ENCODE data around the gene SERP2.

The SERP2 gene

GRCh38 chr13:44389060-44389666 lies 15.5 kb downstream of the SERP2 start:
- no peak for DNase-seq (ENCODE audit: low spot score)

DNA sequence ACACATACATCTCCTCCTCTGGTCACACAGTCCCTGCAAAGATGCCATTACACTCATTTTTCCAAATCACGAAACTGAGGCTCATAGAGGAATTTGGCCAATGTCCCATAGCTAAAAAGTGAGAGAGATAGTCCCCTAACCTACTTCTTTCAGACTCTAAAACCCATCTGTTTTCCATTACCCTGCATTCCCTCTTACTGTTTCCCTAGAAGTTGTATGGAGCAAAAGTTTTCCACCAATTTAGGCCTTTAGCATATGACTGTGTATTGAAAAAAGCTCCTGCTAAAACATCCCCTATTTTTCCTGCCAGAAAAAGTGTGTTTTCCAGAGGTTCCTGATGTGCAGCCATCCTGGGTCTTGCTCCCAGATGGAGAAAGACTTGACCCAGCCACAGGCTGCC lies 16.3 kb downstream of the SERP2 start:
- no peak for DNase-seq (ENCODE audit: low spot score)

GRCh38 chr13:44393391-44393790 lies 19.8 kb downstream of the SERP2 start:
- no peak for DNase-seq (ENCODE audit: low spot score)

GRCh38 chr13:44394658-44395057 lies 21.0 kb downstream of the SERP2 start:
- no peak for DNase-seq (ENCODE audit: low spot score)

DNA sequence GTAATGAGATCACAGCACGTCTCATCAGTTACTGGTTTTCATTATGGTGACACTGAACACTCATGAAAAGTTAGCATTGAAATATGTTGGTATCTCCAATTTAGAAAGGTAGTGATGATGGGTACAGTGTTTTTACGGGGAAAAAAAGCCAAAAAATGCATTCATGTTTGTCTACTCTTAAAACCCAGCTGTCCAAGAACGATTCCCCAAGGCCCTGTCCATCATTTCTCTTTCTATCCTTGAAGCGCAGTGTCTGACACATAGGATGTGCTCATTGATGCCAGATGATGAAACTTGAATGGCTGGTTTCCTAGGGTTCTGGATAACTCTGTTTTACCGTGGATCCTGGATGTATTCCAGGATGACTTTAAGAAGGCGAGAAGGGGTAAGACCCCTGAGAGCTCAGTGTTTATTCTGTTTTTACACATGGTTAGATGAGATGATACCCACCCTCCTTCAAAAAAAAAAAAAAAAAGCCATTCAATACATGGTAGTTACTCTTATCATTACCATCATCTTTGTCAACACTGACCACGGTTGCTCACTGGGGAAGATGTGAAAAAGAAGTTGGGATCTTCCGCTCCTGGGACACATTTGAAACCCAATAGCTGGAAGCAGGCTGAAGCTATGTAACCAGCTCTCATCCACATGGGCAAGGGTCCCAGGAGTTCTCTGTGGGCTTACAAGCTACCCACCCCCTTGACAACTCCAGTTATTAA lies 22.5 kb downstream of the SERP2 start:
- no peak for DNase-seq (ENCODE audit: low spot score)

DNA sequence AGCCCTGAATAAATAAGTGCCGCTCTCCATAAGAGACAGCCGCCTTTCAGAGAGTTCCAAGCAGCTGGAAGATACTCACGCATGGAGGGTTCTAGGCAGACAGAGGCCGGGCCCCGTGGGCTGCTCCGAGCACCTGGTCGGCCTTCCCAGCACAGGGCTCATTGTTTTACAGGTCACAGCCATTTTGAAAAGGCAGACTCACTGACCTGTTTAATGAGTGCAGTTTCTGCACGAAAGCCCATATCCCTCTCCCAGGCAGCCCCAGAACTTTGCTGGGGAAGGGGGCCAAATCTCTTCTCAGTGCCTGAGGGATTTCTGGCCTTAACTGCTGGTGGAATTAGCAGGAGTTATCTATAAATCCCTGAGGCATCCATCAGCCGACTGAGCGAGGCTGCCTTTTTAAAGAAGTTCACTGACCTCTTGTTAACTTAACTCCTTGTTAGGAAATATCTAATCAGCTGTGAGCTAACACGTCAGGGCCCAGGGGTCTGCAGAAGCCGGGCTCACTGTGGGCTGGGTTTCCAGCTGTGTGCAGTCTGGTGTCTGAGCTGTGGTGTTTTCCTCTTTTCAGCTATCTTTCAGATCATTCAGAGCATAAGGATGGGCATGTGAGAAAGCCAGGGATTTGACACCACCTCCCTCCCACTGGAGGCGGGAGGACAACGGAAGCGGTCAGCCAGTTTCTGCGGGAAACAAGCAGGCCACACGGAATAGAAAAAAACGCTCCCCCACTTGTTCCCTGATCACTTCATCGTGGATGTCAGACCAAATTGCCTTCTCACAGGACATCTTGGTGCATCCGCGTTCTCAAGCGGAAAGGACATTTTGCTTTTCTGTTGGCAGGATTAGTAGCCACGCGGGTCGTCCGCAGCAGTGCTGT lies 23.3 kb downstream of the SERP2 start:
- no peak for DNase-seq (ENCODE audit: low spot score)

- DNase-seq (ENCODE audit: low spot score), result no peak
Observed at GRCh38 chr13:44397766-44398223, 24.2 kb downstream of the SERP2 start.

DNA sequence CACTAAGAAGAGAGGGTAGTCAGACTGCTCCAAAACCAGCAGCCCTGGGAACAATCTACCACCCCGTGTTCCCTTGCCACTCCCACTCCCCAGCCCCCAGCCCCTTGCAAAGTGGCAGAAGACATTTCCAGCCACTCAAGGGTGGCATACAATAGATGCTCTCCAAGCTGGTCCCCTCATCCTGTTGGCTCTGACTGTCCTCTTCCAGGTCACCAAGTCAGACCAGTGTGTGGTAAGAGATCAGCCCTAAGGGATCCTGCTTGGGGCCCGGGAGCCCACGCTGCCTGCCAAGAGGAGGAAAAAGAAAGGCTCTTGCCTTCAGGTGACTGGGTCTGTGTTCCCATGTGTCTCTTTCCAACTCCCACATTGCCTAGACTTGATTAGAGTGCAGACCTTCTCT lies 25.0 kb downstream of the SERP2 start:
- DNase-seq (ENCODE audit: low spot score), result no peak

GRCh38 chr13:44399074-44399473 lies 25.4 kb downstream of the SERP2 start:
- DNase-seq (ENCODE audit: low spot score), result no peak

- DNase-seq (ENCODE audit: low spot score), result no peak
Observed at GRCh38 chr13:44400736-44401135, 27.1 kb downstream of the SERP2 start.

GRCh38 chr13:44401577-44401976 lies 28.0 kb downstream of the SERP2 start:
- no peak for DNase-seq (ENCODE audit: low spot score)

GRCh38 chr13:44402899-44403445 lies 29.3 kb downstream of the SERP2 start:
- DNase-seq (ENCODE audit: low spot score), result no peak

- DNase-seq (ENCODE audit: low spot score), result no peak
Observed at GRCh38 chr13:44403461-44404056, 29.9 kb downstream of the SERP2 start.

DNA sequence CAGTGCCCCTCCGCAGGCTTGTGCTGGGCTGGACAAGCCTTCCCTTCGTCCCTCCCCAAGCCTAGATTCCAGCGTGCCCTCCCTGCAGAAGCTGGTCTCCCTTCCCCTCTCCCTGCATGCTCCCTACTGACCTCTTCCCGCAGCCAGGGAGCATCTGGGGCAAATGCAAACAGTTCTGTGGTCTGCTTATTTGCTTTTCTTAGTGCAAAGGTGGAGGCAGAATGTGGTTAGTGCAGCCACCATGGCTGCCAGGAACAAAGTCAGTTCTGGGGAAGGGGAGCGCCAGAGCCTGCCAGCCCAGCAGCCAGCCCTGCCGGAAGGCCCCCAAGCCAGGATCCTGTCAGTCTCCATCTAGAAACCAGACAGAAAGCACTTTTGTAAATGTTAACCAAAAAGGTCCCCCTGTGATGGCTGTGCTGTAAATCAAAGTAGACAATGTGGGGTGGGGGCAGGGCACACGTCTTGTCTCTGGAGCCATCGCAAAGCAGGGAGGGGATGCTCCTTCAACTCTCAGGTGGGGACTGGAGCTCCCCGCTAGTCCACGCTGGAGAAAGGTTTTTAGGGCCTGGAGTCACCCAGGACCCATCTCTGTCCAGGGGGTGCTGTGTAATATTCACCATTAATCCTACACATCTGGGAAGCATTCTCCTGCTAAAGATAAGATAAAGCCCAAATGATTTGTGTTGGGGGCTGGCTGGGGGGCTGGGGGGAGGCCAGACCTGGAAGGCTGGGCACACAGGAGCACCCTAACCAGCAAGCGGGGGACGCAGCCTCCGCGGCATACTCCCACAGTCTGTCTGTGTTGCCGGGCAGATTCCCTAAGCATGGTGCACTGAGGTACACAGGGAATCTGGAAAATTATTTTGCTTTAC lies 30.9 kb downstream of the SERP2 start:
- DNase-seq (ENCODE audit: low spot score), result no peak

DNA sequence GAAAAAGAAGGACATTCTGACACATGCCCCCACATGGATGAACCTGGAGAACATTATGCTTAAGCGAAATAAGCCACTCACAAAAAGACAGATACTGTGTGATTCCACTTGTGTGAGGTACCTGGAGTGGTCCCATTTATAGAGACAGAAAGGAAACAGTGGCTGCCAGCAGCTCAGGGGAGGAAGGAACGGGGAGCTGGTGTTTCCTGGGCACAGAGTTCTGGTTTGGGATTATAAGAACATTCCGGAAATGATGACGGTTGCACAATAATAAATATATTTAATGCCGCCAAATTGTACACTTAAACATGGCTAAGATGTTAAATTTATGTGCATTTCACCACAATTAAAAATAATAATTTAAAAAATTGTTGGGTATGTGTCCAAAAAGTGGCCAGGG lies 33.0 kb downstream of the SERP2 start:
- DNase-seq (ENCODE audit: low spot score), result no peak

DNA sequence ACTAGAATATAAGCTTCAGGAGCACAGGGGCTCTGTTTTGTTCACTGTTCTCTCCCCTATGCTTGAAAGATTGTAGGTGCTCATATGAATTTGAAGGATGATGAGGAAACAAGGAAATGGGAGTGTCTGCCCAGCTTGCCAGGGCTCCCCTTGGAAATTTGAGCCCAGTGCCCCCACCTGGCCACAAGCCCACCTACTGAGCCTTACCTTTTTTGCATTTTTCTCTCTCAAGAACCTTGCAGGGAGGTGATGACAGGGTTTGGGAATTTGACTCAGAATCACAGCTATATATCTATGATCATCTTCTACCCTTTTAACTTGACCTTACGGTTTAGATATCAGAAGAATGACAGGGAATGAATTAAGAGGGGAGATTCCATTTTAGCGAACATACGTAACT lies 33.8 kb downstream of the SERP2 start:
- DNase-seq (ENCODE audit: low spot score), result no peak

GRCh38 chr13:44407891-44408290 lies 34.3 kb downstream of the SERP2 start:
- DNase-seq (ENCODE audit: low spot score), result no peak

GRCh38 chr13:44409595-44409994 lies 36.0 kb downstream of the SERP2 start:
- no peak for DNase-seq (ENCODE audit: low spot score)

DNA sequence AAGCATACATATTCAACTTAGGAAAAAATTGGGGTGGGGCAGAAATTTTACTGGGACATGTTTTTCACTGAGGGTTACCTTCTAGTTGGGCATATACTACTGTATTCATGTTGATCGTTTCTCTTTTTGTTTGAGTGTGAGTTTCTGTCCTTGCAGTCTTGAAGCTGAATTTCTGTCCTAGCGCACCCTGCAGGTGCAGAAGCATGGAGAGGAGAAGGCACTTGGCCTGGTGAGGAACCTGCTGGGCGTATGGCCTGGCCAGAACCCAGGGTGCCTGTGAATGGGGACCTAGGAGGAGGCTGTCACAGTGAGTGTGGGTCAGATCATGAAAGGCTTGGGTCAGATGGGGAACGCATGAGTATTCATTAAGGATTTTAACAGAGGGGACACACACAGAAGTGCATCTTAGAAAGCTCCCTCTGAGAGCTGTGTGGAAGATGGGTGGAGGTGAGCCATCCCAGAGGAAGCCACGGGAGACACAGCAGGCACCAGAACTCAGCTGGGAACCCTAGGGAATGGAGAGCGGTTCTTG lies 36.8 kb downstream of the SERP2 start:
- DNase-seq (ENCODE audit: low spot score), result no peak

GRCh38 chr13:44411841-44412240 lies 38.2 kb downstream of the SERP2 start:
- no peak for DNase-seq (ENCODE audit: low spot score)

GRCh38 chr13:44412346-44412935 lies 38.8 kb downstream of the SERP2 start:
- no peak for DNase-seq (ENCODE audit: low spot score)

All from RKO (cell line).